HG02623 (cell line): Measurements from ENCODE around the gene MUC7.

Source experiments
- ATAC-seq: cut with Tn5 transposase; IDR thresholded peaks from one replicate; pipeline ENCODE4 v1.9.1; 2021; ENCODE audit warnings: moderate library complexity; ENCODE audit not compliant: unreplicated experiment

The MUC7 gene

GRCh38 chr4:70531981-70532380 lies 60.0 kb downstream of the MUC7 start:
- ATAC-seq: peak; percentile 79
